ENCODE results near the gene FRY. TPM values are rescaled to one million over a fixed set of nuclear protein-coding genes. Genes with fewer than 3 reads are reported as not detected.

The FRY gene
- total RNA-seq, 1 experiment from 2014 or later: 4.7 TPM

DNA sequence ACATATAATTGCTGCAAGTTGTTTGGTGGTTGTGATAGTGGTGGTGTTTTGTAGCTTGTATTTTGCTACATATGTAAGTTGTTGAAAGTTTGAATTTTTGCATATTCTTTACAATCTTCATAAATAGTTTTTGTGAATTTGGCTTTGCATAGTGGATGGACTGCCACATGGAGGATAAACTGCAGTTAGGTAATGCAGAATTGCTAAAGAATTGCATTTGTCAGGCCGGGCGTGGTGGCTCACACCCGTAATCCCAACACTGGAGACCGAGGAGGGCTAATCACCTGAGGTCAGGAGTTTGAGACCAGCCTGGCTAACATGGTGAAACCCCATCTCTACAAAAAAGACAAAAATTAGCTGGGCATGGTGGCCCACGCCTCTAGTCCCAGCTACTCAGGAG, 171.6 kb downstream of the FRY start:
- H3K4me3 ChIP-seq: no peak overlapping the region
- H3K4me2 ChIP-seq: no peak overlapping the region
- POLR2A ChIA-PET (ENCODE audit: unreplicated experiment): no interaction called here
- no peak overlapping the region for H3K27ac ChIP-seq
- H3K9me2 ChIP-seq (ENCODE audit: insufficient read depth): no peaks in the 10 kb centered on the region
- H3K36me3 ChIP-seq (ENCODE audit: low read depth): no peaks in the 10 kb centered on the region
- no peaks in the 10 kb centered on the region for H4K20me1 ChIP-seq (ENCODE audit: insufficient read depth)
- no peaks in the 10 kb centered on the region for H3K4me1 ChIP-seq (replicated peaks; ENCODE audit: insufficient read depth)
- intact Hi-C loops (cut with micrococcal nuclease; ENCODE audit: unreplicated experiment): no loop called here
- TF ChIP-seq, protein P1, sequence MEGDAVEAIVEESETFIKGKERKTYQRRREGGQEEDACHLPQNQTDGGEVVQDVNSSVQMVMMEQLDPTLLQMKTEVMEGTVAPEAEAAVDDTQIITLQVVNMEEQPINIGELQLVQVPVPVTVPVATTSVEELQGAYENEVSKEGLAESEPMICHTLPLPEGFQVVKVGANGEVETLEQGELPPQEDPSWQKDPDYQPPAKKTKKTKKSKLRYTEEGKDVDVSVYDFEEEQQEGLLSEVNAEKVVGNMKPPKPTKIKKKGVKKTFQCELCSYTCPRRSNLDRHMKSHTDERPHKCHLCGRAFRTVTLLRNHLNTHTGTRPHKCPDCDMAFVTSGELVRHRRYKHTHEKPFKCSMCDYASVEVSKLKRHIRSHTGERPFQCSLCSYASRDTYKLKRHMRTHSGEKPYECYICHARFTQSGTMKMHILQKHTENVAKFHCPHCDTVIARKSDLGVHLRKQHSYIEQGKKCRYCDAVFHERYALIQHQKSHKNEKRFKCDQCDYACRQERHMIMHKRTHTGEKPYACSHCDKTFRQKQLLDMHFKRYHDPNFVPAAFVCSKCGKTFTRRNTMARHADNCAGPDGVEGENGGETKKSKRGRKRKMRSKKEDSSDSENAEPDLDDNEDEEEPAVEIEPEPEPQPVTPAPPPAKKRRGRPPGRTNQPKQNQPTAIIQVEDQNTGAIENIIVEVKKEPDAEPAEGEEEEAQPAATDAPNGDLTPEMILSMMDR (conservative IDR thresholded peaks at IDR 0.05): no peak
- TF ChIP-seq EZH2 (IDR thresholded peaks at IDR 0.05; ENCODE audit: low read depth): no peak
- no peak for DNase-seq
- H2AFZ ChIP-seq: no peak overlapping the region
- H3F3A ChIP-seq (ENCODE audit: insufficient read depth, low read depth): no peaks in the 10 kb centered on the region
- no peaks in the 10 kb centered on the region for H3K9me3 ChIP-seq (ENCODE audit: insufficient read depth, low read depth)
- no TSS peak for BruUV-seq (replicated peaks)
- H3K79me2 ChIP-seq (ENCODE audit: low read depth): no peaks in the 10 kb centered on the region
- CTCF ChIA-PET: no interaction called here
- no peaks in the 10 kb centered on the region for H3K27me3 ChIP-seq (ENCODE audit: insufficient read depth, low read depth)

DNA sequence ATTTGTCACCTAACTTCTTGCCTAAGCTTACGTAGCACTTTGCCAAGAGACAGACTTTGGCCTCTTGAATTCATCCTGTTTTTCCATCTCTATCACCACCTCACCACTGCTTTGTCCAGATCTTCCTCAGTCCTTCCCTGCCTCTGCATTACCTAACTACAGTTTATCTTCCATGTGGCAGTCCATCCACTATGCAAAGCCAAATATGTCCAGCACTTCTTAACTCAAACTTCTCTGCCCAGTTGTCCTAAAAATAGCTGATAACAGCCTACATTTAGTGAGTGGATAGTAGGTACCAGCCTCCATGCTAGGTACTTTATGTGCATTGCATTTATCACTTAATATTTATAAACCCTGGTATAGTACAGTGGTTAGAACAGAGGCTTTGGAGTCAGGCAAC, 172.2 kb downstream of the FRY start:
- TF ChIP-seq, protein P1 (conservative IDR thresholded peaks at IDR 0.05): no peak
- no peak for TF ChIP-seq EZH2 (IDR thresholded peaks at IDR 0.05; ENCODE audit: low read depth)
- no peak overlapping the region for H3K27ac ChIP-seq
- ChIA-PET CTCF (no interaction called here), POLR2A (ENCODE audit: unreplicated experiment) (no interaction called here)
- H3K9me3 ChIP-seq (ENCODE audit: insufficient read depth, low read depth): no peaks in the 10 kb centered on the region
- DNase-seq: no peak
- no peaks in the 10 kb centered on the region for H3K27me3 ChIP-seq (ENCODE audit: insufficient read depth, low read depth)
- H3F3A ChIP-seq (ENCODE audit: insufficient read depth, low read depth): no peaks in the 10 kb centered on the region
- H3K36me3 ChIP-seq (ENCODE audit: low read depth): no peaks in the 10 kb centered on the region
- H3K9me2 ChIP-seq (ENCODE audit: insufficient read depth): no peaks in the 10 kb centered on the region
- intact Hi-C loops (cut with micrococcal nuclease; ENCODE audit: unreplicated experiment): no loop called here
- no peak overlapping the region for H3K4me3 ChIP-seq
- no TSS peak for BruUV-seq (replicated peaks)
- H4K20me1 ChIP-seq (ENCODE audit: insufficient read depth): no peaks in the 10 kb centered on the region
- H2AFZ ChIP-seq: no peak overlapping the region
- H3K79me2 ChIP-seq (ENCODE audit: low read depth): no peaks in the 10 kb centered on the region
- H3K4me2 ChIP-seq: no peak overlapping the region
- H3K4me1 ChIP-seq (replicated peaks; ENCODE audit: insufficient read depth): no peaks in the 10 kb centered on the region

DNA sequence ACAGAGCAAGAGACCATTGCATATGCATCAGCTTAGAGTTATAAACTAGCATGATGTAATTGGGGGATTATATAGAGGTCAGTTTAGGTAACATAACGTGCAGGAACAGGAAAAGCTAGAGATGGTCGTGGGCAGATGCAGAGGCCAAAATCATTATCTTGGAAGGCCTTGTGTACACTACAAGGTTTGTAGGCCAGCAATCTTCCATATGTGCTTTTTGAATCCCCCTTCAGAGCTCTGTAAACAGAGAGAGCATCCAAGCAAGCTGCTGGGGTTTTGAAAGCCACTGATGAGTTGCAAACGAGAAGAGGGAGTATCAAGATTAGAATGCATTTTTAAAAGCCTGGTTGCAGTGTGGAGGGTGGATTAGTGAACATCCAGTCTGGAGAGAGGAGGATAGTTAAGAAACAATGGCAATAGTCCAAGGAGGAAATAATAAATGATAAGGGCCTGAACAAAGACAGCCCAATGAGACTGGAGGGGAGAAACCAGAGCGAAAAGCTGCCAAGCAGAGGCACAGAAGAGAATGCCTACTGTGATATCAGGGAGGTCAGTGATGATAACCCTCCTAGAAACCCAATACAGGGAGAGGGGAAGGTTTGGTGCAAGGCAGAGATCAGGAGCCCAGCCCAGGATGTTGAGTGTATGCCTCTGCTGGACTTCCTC, 174.0 kb downstream of the FRY start:
- Histone ChIP-seq H3K4me2 (no peak overlapping the region), H2AFZ (no peak overlapping the region), H3K79me2 (ENCODE audit: low read depth) (no peaks in the 10 kb centered on the region), H3K4me3 (no peak overlapping the region), H4K20me1 (ENCODE audit: insufficient read depth) (no peaks in the 10 kb centered on the region), H3K9me2 (ENCODE audit: insufficient read depth) (no peaks in the 10 kb centered on the region), H3K27ac (no peak overlapping the region), H3K4me1 (replicated peaks; ENCODE audit: insufficient read depth) (no peaks in the 10 kb centered on the region), H3K9me3 (ENCODE audit: insufficient read depth, low read depth) (no peaks in the 10 kb centered on the region), H3K36me3 (ENCODE audit: low read depth) (no peaks in the 10 kb centered on the region), H3F3A (ENCODE audit: insufficient read depth, low read depth) (no peaks in the 10 kb centered on the region), H3K27me3 (ENCODE audit: insufficient read depth, low read depth) (no peaks in the 10 kb centered on the region)
- TF ChIP-seq EZH2 (IDR thresholded peaks at IDR 0.05; ENCODE audit: low read depth): no peak
- TF ChIP-seq, protein P1 (conservative IDR thresholded peaks at IDR 0.05): no peak
- intact Hi-C loops (cut with micrococcal nuclease; ENCODE audit: unreplicated experiment): no loop called here
- CTCF ChIA-PET: no interaction called here
- BruUV-seq (replicated peaks): no TSS peak
- DNase-seq: no peak
- POLR2A ChIA-PET (ENCODE audit: unreplicated experiment): interaction anchor here (0.6 kb wide), 1 partner anchor 183 kb away, joined by 3 read pairs; no protein-coding TSS in a partner anchor

Measured in PC-9 (cell line).